ENCODE data around the gene KIF16B. TPM values are rescaled to one million over a fixed set of nuclear protein-coding genes. Genes with fewer than 3 reads are reported as not detected.

Gene KIF16B
- total and polyA plus RNA-seq, 4 experiments from 2014 or later: 3.2 to 12.0 (median 10.0) TPM

- Mint-ChIP-seq H3K9me3 (peaks cover 0 to 5% (median 0%) of the 10 kb centered on the region in 8 donors), H3K4me1 (no peaks in the 10 kb centered on the region), H3K27me3 (no peaks in the 10 kb centered on the region), H3K4me3 (no peak overlapping the region), H3K27ac (no peak overlapping the region), H3K36me3 (peaks cover 72 to 80% of the 10 kb centered on the region in 2 donors)
- Histone ChIP-seq H3K4me3 (ENCODE audit: low read length in 2 of 2) (no peak overlapping the region), H3K4me1 (ENCODE audit: insufficient read depth, low read length) (no peaks in the 10 kb centered on the region), H3K27me3 (ENCODE audit: insufficient read depth, low read length) (no peaks in the 10 kb centered on the region), H3K27ac (ENCODE audit: low read depth, low read length) (no peak overlapping the region), H3K36me3 (ENCODE audit: insufficient read depth, low read length) (peaks cover 6% of the 10 kb centered on the region), H3K9me3 (ENCODE audit: control insufficient read depth in 1 of 2, low read length in 2 of 2) (no peaks in the 10 kb centered on the region)
- DNase-seq: no peak
- intact Hi-C loops (cut with micrococcal nuclease): no loop called here
- ChIA-PET POLR2A (ENCODE audit: partially characterized antibody) (no interaction called here), CTCF (ENCODE audit: partially characterized antibody) (no interaction called here)
These were observed 169.1 kb downstream of the KIF16B start for GRCh38 chr20:16404171-16404570.

DNA sequence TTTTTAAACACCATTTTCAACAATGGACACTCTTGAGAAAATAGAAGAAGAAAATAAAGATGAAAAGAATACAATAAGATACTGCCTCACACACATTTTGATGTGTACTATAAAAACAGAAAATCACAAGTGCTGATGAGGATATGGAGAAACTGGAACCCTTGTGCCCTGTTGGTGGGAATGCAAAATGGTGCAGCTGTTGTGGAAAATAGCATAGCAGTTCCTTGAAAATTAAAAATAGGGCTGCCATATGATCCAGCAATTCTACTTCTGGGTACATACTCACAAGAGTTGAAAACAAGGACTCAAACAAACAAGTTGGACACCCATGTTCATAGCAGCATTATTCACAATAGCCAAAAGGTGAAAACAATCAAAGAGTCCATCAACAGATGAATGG is 173.0 kb downstream of the KIF16B start:
- Mint-ChIP-seq H3K27ac (no peak overlapping the region), H3K27me3 (no peaks in the 10 kb centered on the region), H3K9me3 (peaks cover 0 to 5% (median 0%) of the 10 kb centered on the region in 8 donors), H3K36me3 (peaks cover 57 to 66% of the 10 kb centered on the region in 2 donors), H3K4me3 (no peak overlapping the region), H3K4me1 (no peaks in the 10 kb centered on the region)
- no peak for DNase-seq
- ChIA-PET CTCF (ENCODE audit: partially characterized antibody) (no interaction called here), POLR2A (ENCODE audit: partially characterized antibody) (no interaction called here)
- H3K9me3 ChIP-seq (ENCODE audit: control insufficient read depth in 1 of 2, low read length in 2 of 2): no peaks in the 10 kb centered on the region
- intact Hi-C loops (cut with micrococcal nuclease): no loop called here
- no peak overlapping the region for H3K27ac ChIP-seq (ENCODE audit: low read depth, low read length)
- no peaks in the 10 kb centered on the region for H3K4me1 ChIP-seq (ENCODE audit: insufficient read depth, low read length)
- H3K4me3 ChIP-seq (ENCODE audit: low read length in 2 of 2): no peak overlapping the region
- no peaks in the 10 kb centered on the region for H3K27me3 ChIP-seq (ENCODE audit: insufficient read depth, low read length)
- peaks cover 6% of the 10 kb centered on the region for H3K36me3 ChIP-seq (ENCODE audit: insufficient read depth, low read length)

DNA sequence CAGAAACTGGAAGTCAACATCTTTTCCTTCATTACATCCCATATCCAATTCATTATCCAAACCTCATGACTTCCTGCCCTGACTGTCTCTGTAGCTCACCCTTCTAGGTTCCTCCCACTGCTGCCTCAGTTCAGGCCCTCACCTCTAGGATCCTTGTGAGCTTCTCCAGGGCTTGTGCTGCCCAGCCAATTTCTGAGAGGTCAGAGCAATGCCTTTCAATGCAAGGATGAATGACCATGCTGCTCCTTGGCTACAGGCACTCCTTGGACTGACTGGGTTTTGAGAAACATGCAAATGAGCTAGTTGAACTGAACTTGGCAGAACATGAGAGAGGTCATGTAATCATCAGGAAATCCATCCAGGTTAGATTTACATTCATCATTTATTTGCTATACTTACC is 173.4 kb downstream of the KIF16B start:
- no peak for DNase-seq

DNA sequence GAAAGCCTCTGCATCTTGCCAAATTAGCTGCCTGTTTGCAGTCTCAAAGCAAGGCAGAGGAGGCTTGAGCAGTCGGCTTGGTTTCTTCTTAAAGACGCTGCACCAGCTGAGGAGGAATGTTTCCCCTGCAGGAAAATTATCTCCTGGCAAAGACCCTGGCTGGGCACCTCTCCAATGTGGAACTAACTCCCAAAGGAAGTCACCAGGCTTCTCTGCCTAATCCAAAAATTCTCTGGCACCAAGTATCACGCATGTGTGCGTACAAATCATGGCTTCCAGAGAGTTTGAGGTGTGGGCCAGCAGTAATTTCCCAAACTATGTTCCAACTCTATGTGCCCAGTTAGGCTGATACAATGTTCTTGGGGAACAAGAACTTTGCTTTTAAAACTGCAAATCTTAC is 176.2 kb downstream of the KIF16B start:
- no peak overlapping the region for H3K4me3 Mint-ChIP-seq
- Histone ChIP-seq H3K9me3 (ENCODE audit: control insufficient read depth in 1 of 2, low read length in 2 of 2) (no peaks in the 10 kb centered on the region), H3K4me1 (ENCODE audit: insufficient read depth, low read length) (no peaks in the 10 kb centered on the region), H3K27ac (ENCODE audit: low read depth, low read length) (no peak overlapping the region), H3K4me3 (ENCODE audit: low read length in 2 of 2) (no peak overlapping the region), H3K36me3 (ENCODE audit: insufficient read depth, low read length) (no peaks in the 10 kb centered on the region), H3K27me3 (ENCODE audit: insufficient read depth, low read length) (no peaks in the 10 kb centered on the region)
- POLR2A ChIA-PET (ENCODE audit: partially characterized antibody): no interaction called here
- H3K27ac Mint-ChIP-seq: no peak overlapping the region
- peaks cover 0 to 2% (median 0%) of the 10 kb centered on the region in 8 donors for H3K9me3 Mint-ChIP-seq
- no peaks in the 10 kb centered on the region for H3K4me1 Mint-ChIP-seq
- H3K27me3 Mint-ChIP-seq: no peaks in the 10 kb centered on the region
- intact Hi-C loops (cut with micrococcal nuclease): no loop called here
- DNase-seq: no peak
- CTCF ChIA-PET (ENCODE audit: partially characterized antibody): no interaction called here
- peaks cover 40 to 67% of the 10 kb centered on the region in 2 donors for H3K36me3 Mint-ChIP-seq

More for the DNA sequence above, 173.4 kb downstream of the KIF16B start:
- Histone ChIP-seq H3K27me3 (ENCODE audit: insufficient read depth, low read length) (no peaks in the 10 kb centered on the region), H3K4me1 (ENCODE audit: insufficient read depth, low read length) (no peaks in the 10 kb centered on the region), H3K36me3 (ENCODE audit: insufficient read depth, low read length) (peaks cover 2% of the 10 kb centered on the region), H3K9me3 (ENCODE audit: control insufficient read depth in 1 of 2, low read length in 2 of 2) (no peaks in the 10 kb centered on the region), H3K4me3 (ENCODE audit: low read length in 2 of 2) (no peak overlapping the region), H3K27ac (ENCODE audit: low read depth, low read length) (no peak overlapping the region)
- ChIA-PET POLR2A (ENCODE audit: partially characterized antibody) (no interaction called here), CTCF (ENCODE audit: partially characterized antibody) (no interaction called here)
- no peaks in the 10 kb centered on the region for H3K27me3 Mint-ChIP-seq
- H3K36me3 Mint-ChIP-seq: peaks cover 53 to 63% of the 10 kb centered on the region in 2 donors
- peaks cover 0 to 5% (median 0%) of the 10 kb centered on the region in 8 donors for H3K9me3 Mint-ChIP-seq
- no peak overlapping the region for H3K27ac Mint-ChIP-seq
- no peaks in the 10 kb centered on the region for H3K4me1 Mint-ChIP-seq
- intact Hi-C loops (cut with micrococcal nuclease): no loop called here
- H3K4me3 Mint-ChIP-seq: no peak overlapping the region

DNA sequence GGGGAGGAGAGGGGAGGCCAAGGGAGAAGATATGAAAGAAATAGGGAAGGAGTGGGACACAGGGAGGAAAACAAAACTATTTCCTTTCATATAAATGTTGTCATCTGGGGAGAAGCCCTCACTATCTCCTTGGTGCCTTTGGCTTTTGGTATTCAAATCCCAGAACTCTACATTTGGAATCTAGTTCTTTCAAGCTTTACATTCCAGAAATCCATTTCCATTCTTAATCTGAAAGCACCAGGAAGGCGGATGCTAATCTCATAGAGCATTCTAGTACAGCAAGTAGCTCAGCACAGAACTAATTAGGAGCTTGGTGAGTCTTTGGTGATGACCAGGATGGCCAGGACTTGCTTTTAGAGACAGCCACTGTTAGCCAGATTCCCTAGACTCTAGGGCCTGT is 177.9 kb downstream of the KIF16B start:
- no peak for DNase-seq
- Mint-ChIP-seq H3K4me1 (no peaks in the 10 kb centered on the region), H3K27me3 (no peaks in the 10 kb centered on the region), H3K9me3 (peaks cover 0 to 2% (median 0%) of the 10 kb centered on the region in 8 donors), H3K27ac (no peak overlapping the region), H3K36me3 (peaks cover 45 to 75% of the 10 kb centered on the region in 2 donors), H3K4me3 (no peak overlapping the region)
- H3K4me1 ChIP-seq (ENCODE audit: insufficient read depth, low read length): no peaks in the 10 kb centered on the region
- ChIA-PET POLR2A (ENCODE audit: partially characterized antibody) (no interaction called here), CTCF (ENCODE audit: partially characterized antibody) (no interaction called here)
- no peaks in the 10 kb centered on the region for H3K36me3 ChIP-seq (ENCODE audit: insufficient read depth, low read length)
- no peak overlapping the region for H3K4me3 ChIP-seq (ENCODE audit: low read length in 2 of 2)
- no peaks in the 10 kb centered on the region for H3K9me3 ChIP-seq (ENCODE audit: control insufficient read depth in 1 of 2, low read length in 2 of 2)
- no peaks in the 10 kb centered on the region for H3K27me3 ChIP-seq (ENCODE audit: insufficient read depth, low read length)
- no peak overlapping the region for H3K27ac ChIP-seq (ENCODE audit: low read depth, low read length)
- intact Hi-C loops (cut with micrococcal nuclease): no loop called here

DNA sequence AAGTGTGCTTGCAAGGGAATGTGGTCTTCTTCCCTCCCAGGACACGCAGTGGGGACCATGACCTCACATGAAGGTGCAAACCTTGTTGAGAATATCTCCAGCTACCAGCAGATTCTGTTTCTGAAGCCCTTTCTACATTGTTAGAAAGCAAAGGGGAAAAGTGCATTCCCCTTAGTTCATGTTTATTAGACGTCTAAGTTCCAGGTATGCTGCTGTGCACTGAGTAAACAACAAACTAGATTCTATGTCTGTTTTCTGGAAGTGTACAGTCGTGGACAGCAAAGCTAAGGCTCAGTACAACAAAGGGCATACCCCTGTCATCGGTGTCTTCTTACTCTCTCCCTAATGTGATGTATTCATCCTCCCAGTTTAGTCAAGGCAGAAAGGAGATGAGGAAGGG is 178.5 kb downstream of the KIF16B start:
- H3K9me3 Mint-ChIP-seq: peaks cover 0 to 1% (median 0%) of the 10 kb centered on the region in 8 donors
- no peak overlapping the region for H3K4me3 Mint-ChIP-seq
- no peak overlapping the region for H3K27ac Mint-ChIP-seq
- Histone ChIP-seq H3K4me3 (ENCODE audit: low read length in 2 of 2) (no peak overlapping the region), H3K36me3 (ENCODE audit: insufficient read depth, low read length) (no peaks in the 10 kb centered on the region), H3K9me3 (ENCODE audit: control insufficient read depth in 1 of 2, low read length in 2 of 2) (no peaks in the 10 kb centered on the region), H3K27me3 (ENCODE audit: insufficient read depth, low read length) (no peaks in the 10 kb centered on the region), H3K4me1 (ENCODE audit: insufficient read depth, low read length) (no peaks in the 10 kb centered on the region), H3K27ac (ENCODE audit: low read depth, low read length) (no peak overlapping the region)
- POLR2A ChIA-PET (ENCODE audit: partially characterized antibody): no interaction called here
- no peak for DNase-seq
- CTCF ChIA-PET (ENCODE audit: partially characterized antibody): no interaction called here
- intact Hi-C loops (cut with micrococcal nuclease): no loop called here
- no peaks in the 10 kb centered on the region for H3K27me3 Mint-ChIP-seq
- H3K4me1 Mint-ChIP-seq: no peaks in the 10 kb centered on the region
- peaks cover 41 to 74% of the 10 kb centered on the region in 2 donors for H3K36me3 Mint-ChIP-seq

DNA sequence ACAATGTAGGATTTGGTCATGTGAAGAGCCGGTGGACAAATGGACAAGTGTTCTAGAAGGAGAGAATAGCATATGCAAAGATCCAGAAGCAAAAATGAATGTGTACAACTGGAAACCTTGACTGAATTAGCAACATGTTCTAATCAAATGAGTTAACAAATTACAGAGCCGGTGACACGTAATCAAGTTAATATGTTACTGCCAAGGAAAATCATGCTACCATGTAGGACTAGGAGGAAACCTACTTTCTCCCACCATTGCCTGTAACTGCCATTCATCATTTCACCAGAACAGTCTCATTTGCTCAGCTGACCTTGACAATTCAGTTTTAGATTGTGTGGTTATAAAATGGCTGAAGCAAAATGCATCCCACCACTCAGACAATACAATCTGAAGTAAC is 179.4 kb downstream of the KIF16B start:
- Histone ChIP-seq H3K36me3 (ENCODE audit: insufficient read depth, low read length) (no peaks in the 10 kb centered on the region), H3K9me3 (ENCODE audit: control insufficient read depth in 1 of 2, low read length in 2 of 2) (no peaks in the 10 kb centered on the region), H3K27me3 (ENCODE audit: insufficient read depth, low read length) (no peaks in the 10 kb centered on the region), H3K27ac (ENCODE audit: low read depth, low read length) (no peak overlapping the region), H3K4me3 (ENCODE audit: low read length in 2 of 2) (no peak overlapping the region), H3K4me1 (ENCODE audit: insufficient read depth, low read length) (no peaks in the 10 kb centered on the region)
- H3K4me3 Mint-ChIP-seq: no peak overlapping the region
- H3K27me3 Mint-ChIP-seq: no peaks in the 10 kb centered on the region
- no peak for DNase-seq
- H3K36me3 Mint-ChIP-seq: peaks cover 40 to 66% of the 10 kb centered on the region in 2 donors
- POLR2A ChIA-PET (ENCODE audit: partially characterized antibody): no interaction called here
- CTCF ChIA-PET (ENCODE audit: partially characterized antibody): no interaction called here
- intact Hi-C loops (cut with micrococcal nuclease): no loop called here
- no peaks in the 10 kb centered on the region for H3K4me1 Mint-ChIP-seq
- no peak overlapping the region for H3K27ac Mint-ChIP-seq
- peaks cover 0 to 1% (median 0%) of the 10 kb centered on the region in 8 donors for H3K9me3 Mint-ChIP-seq

GRCh38 chr20:16393297-16393696 is 180.0 kb downstream of the KIF16B start:
- POLR2A ChIA-PET (ENCODE audit: partially characterized antibody): no interaction called here
- CTCF ChIA-PET (ENCODE audit: partially characterized antibody): no interaction called here
- Histone ChIP-seq H3K36me3 (ENCODE audit: insufficient read depth, low read length) (no peaks in the 10 kb centered on the region), H3K4me3 (ENCODE audit: low read length in 2 of 2) (no peak overlapping the region), H3K27ac (ENCODE audit: low read depth, low read length) (no peak overlapping the region), H3K9me3 (ENCODE audit: control insufficient read depth in 1 of 2, low read length in 2 of 2) (no peaks in the 10 kb centered on the region), H3K4me1 (ENCODE audit: insufficient read depth, low read length) (no peaks in the 10 kb centered on the region), H3K27me3 (ENCODE audit: insufficient read depth, low read length) (no peaks in the 10 kb centered on the region)
- intact Hi-C loops (cut with micrococcal nuclease): no loop called here
- no peaks in the 10 kb centered on the region for H3K4me1 Mint-ChIP-seq
- H3K4me3 Mint-ChIP-seq: no peak overlapping the region
- peaks cover 0 to 1% (median 0%) of the 10 kb centered on the region in 8 donors for H3K9me3 Mint-ChIP-seq
- H3K36me3 Mint-ChIP-seq: peaks cover 41 to 65% of the 10 kb centered on the region in 2 donors
- DNase-seq: no peak
- no peaks in the 10 kb centered on the region for H3K27me3 Mint-ChIP-seq
- H3K27ac Mint-ChIP-seq: no peak overlapping the region
